Testis (tissue), 3 donors: ENCODE results near the gene MGLL. TPM values are rescaled to one million over a fixed set of nuclear protein-coding genes. Genes with fewer than 3 reads are reported as not detected.

Experiments
- DNase-seq: peaks from one replicate; pipeline ENCODE4 v3.0.0-alpha.2; 2019
- H3K27ac ChIP-seq, 2 donors: fragments of 200-600 bp; sonication (generic); one replicate each; pipeline ENCODE4 v1.5.1; 2019
- H3K27me3 ChIP-seq: fragments of 200-600 bp; sonication (generic); one replicate; pipeline ENCODE4 v1.5.1; 2019
- H3K36me3 ChIP-seq: fragments of 200-600 bp; sonication (generic); one replicate; pipeline ENCODE4 v1.5.1; 2017; ENCODE audit warnings: low read depth; ENCODE audit errors: missing control alignments
- H3K4me1 ChIP-seq: fragments of 200-600 bp; sonication (generic); one replicate; pipeline ENCODE4 v1.5.1; 2019
- H3K4me3 ChIP-seq, 2 donors: fragments of 200-600 bp; sonication (generic); one replicate each; pipeline ENCODE4 v1.5.1; 2017 to 2019
- H3K9me3 ChIP-seq: fragments of 200-600 bp; sonication (generic); one replicate; pipeline ENCODE4 v1.5.1; 2017
- CTCF ChIP-seq, 3 experiments: fragments of 450-650 bp in 2 of 3; fragments of 200-600 bp in 1 of 3; sonication (generic) in 1 of 3; IDR thresholded peaks; one replicate each; pipeline ENCODE4 v1.5.1; 2016 to 2019; ENCODE audit warnings: antibody characterized with exemption in 3 of 3, mild to moderate bottlenecking in 2 of 3, moderate library complexity in 1 of 3
- POLR2A ChIP-seq: fragments of 450-650 bp; IDR thresholded peaks from one replicate; pipeline ENCODE4 v1.6.1; 2017; ENCODE audit warnings: antibody characterized with exemption, mild to moderate bottlenecking, moderate library complexity
- WGBS, 2 donors: methylation state at CpG; one replicate each; pipeline ENCODE4 v1.1.5; 2018; 5-methylcytosine and 5-hydroxymethylcytosine counted together
- intact Hi-C: fragments of 100-400 bp; cut with DNase I; formaldehyde crosslinking; loops from one replicate; pipeline ENCODE4 v1.15.1; 2023; ENCODE audit warnings: low total_unique reads
- polyA plus RNA-seq: library from polyadenylated mRNA; stranded (reverse); fragments of 350-450 nt; fragmentation: Illumina TruSeq; extraction: RNeasy Lipid Tissue Mini Kit (QIAGEN cat#74804); gene quantifications from one replicate; pipeline ENCODE4 v1.2.3, GENCODE V29; 2014; ENCODE audit warnings: low read depth, low replicate concordance; ENCODE audit not compliant: insufficient read depth
- total RNA-seq, 2 donors: library from RNA; depleted of rRNA; stranded (reverse); fragments of >200 nt; gene quantifications; one replicate each; pipeline ENCODE4 v1.2.3, GENCODE V29; 2016

MGLL gene
- total and polyA plus RNA-seq, 3 donors from 2014 or later: 18.3 to 26.0 (median 19.2) TPM

- H3K4me3 ChIP-seq: no peak overlapping the region
- no peak for TF ChIP-seq CTCF (IDR thresholded peaks at IDR 0.05)
- no peak for TF ChIP-seq POLR2A
- no peak overlapping the region for H3K27ac ChIP-seq
- no peaks in the 10 kb centered on the region for H3K27me3 ChIP-seq
- H3K36me3 ChIP-seq: no peaks in the 10 kb centered on the region
- H3K4me1 ChIP-seq: peaks cover 45% of the 10 kb centered on the region
- no peak for DNase-seq
- intact Hi-C loops: no loop called here
- 70 to 89% methylated on average over 5 to 12 of the region's 12 CpGs for WGBS, 2 donors
- no peaks in the 10 kb centered on the region for H3K9me3 ChIP-seq
Measured at GRCh38 chr3:127785711-127786265, 36.5 kb downstream of the MGLL start.

GRCh38 chr3:127784865-127785710 is 37.2 kb downstream of the MGLL start:
- TF ChIP-seq CTCF (IDR thresholded peaks at IDR 0.05) (no peak), POLR2A (no peak)
- DNase-seq: no peak
- WGBS, 2 donors: 74 to 83% methylated on average over 11 to 12 of the region's 12 CpGs
- Histone ChIP-seq H3K4me3 (no peak overlapping the region), H3K27ac (no peak overlapping the region), H3K9me3 (no peaks in the 10 kb centered on the region), H3K27me3 (no peaks in the 10 kb centered on the region), H3K36me3 (no peaks in the 10 kb centered on the region), H3K4me1 (peaks cover 41% of the 10 kb centered on the region)
- intact Hi-C loops: no loop called here

- H3K4me3 ChIP-seq: no peak overlapping the region
- H3K36me3 ChIP-seq: no peaks in the 10 kb centered on the region
- H3K27ac ChIP-seq: no peak overlapping the region
- TF ChIP-seq POLR2A (no peak), CTCF (IDR thresholded peaks at IDR 0.05) (no peak)
- H3K27me3 ChIP-seq: no peaks in the 10 kb centered on the region
- intact Hi-C loops: no loop called here
- peaks cover 41% of the 10 kb centered on the region for H3K4me1 ChIP-seq
- WGBS, 2 donors: 95 to 98% methylated on average over 6 to 7 of the region's 7 CpGs
- no peak for DNase-seq
- no peaks in the 10 kb centered on the region for H3K9me3 ChIP-seq
Measured at GRCh38 chr3:127784283-127784682, 38.0 kb downstream of the MGLL start.

GRCh38 chr3:127783642-127784160 is 38.6 kb downstream of the MGLL start:
- Histone ChIP-seq H3K27me3 (no peaks in the 10 kb centered on the region), H3K4me3 (no peak overlapping the region), H3K27ac (no peak overlapping the region), H3K4me1 (peaks cover 41% of the 10 kb centered on the region), H3K9me3 (no peaks in the 10 kb centered on the region), H3K36me3 (no peaks in the 10 kb centered on the region)
- 87 to 91% methylated on average over 4 of the region's 4 CpGs for WGBS, 2 donors
- no peak for DNase-seq
- intact Hi-C loops: no loop called here
- TF ChIP-seq POLR2A (no peak), CTCF (IDR thresholded peaks at IDR 0.05) (no peak)
